ENCODE data around the gene SRP68.
"Not testable (repeated sequence)": the region's sequence is repeated elsewhere in the genome, so short reads cannot be mapped to it uniquely, and the experiment has no call there.

SRP68 gene

GRCh38 chr17:76089680-76090516, 17.6 kb upstream of the SRP68 start:
- DNase-seq: no peak

- DNase-seq: no peak
Observed at GRCh38 chr17:76088868-76089576, 16.7 kb upstream of the SRP68 start.

- DNase-seq: no peak
Observed at GRCh38 chr17:76088041-76088867, 15.9 kb upstream of the SRP68 start.

- no peak for DNase-seq
Observed at GRCh38 chr17:76087531-76087930, 15.2 kb upstream of the SRP68 start.

- no peak for DNase-seq
Observed at GRCh38 chr17:76086384-76086783, 14.1 kb upstream of the SRP68 start.

GRCh38 chr17:76085731-76086366, 13.5 kb upstream of the SRP68 start:
- DNase-seq: no peak

GRCh38 chr17:76085066-76085730, 12.9 kb upstream of the SRP68 start:
- no peak for DNase-seq

GRCh38 chr17:76083536-76084182, 11.3 kb upstream of the SRP68 start:
- no peak for DNase-seq

- no peak for DNase-seq
Observed at GRCh38 chr17:76082326-76083251, 10.3 kb upstream of the SRP68 start.

GRCh38 chr17:76081295-76082210, 9.2 kb upstream of the SRP68 start:
- no peak for DNase-seq

- DNase-seq: no peak
Observed at GRCh38 chr17:76080768-76081287, 8.5 kb upstream of the SRP68 start.

- no peak for DNase-seq
Observed at GRCh38 chr17:76079956-76080767, 7.8 kb upstream of the SRP68 start.

GRCh38 chr17:76079535-76079955, 7.2 kb upstream of the SRP68 start:
- DNase-seq: no peak

GRCh38 chr17:76078860-76079534, 6.7 kb upstream of the SRP68 start, which contains the start of gene ZACN:
Gene ZACN, plus strand, starts transcription at chr17:76079182. Its CDS starts 83 bp downstream, at chr17:76079265.
- DNase-seq: no peak

- DNase-seq: not testable (repeated sequence)
Observed at GRCh38 chr17:76078370-76078769, 6.1 kb upstream of the SRP68 start.

- no peak for DNase-seq
Observed at GRCh38 chr17:76077584-76078110, 5.3 kb upstream of the SRP68 start.

Data from activated naive CD4-positive, alpha-beta T cell (primary cell).